ENCODE data around the gene AKR1B15.
"Not testable (repeated sequence)": the region's sequence is repeated elsewhere in the genome, so short reads cannot be mapped to it uniquely, and the experiment has no call there.

AKR1B15 gene

DNA sequence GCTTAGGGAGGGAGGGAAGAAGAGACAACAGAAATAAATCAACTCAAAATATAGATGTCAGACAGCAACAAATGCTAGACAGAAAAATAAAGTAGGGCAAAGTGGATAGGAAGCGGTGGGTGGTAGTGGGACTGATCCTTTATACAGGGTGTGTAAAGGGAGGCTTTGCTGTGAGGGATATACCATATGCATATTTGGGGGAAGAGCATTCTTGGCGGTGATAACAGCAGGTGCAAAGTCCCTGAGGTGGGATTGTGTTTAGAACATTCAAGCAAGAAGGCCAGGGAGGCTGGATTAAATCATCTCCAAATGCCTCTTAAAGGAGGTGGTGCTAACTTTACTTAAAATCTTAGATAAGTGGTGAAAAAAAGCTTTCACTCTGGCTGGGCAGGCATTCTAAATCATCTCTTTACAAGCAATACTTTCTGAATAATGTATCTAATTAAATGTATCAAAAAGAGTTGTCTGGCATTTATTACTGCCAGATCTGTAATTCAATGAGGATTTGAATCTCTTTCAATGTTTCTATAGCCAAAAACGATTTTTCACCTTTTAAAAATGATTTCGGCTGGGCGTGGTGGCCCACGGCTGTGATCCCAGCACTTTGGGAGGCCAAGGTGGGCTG is 9.4 kb upstream of the AKR1B15 start:
- Histone ChIP-seq H2AK5ac (ENCODE audit: low read length) (no peak overlapping the region), H2BK5ac (ENCODE audit: low read length) (no peak overlapping the region), H4K5ac (ENCODE audit: low read length) (no peak overlapping the region), H3K4me2 (ENCODE audit: low read length) (no peak overlapping the region), H2BK15ac (replicated peaks; ENCODE audit: low read depth) (no peak overlapping the region), H3K27ac (ENCODE audit: low read depth, low read length) (no peak overlapping the region), H3K18ac (ENCODE audit: low read length) (no peak overlapping the region), H3K4me1 (ENCODE audit: control insufficient read depth, low read depth, low read length) (no peaks in the 10 kb centered on the region), H4K8ac (ENCODE audit: low read depth, low read length) (no peak overlapping the region), H3K9ac (ENCODE audit: low read length) (no peak overlapping the region), H3K79me1 (ENCODE audit: low read length) (no peaks in the 10 kb centered on the region), H3K27me3 (ENCODE audit: insufficient read depth, low read length, poor library complexity) (no peaks in the 10 kb centered on the region), H3K23ac (ENCODE audit: low read length) (no peak overlapping the region), H2BK120ac (ENCODE audit: low read depth, low read length) (no peak overlapping the region), H3K79me2 (ENCODE audit: control insufficient read depth, insufficient read depth, low read length) (no peaks in the 10 kb centered on the region), H3K4me3 (ENCODE audit: low read length) (no peak overlapping the region), H3K4ac (ENCODE audit: low read depth, low read length) (no peak overlapping the region), H3K36me3 (ENCODE audit: control insufficient read depth, insufficient read depth, low read length) (no peaks in the 10 kb centered on the region), H3K56ac (ENCODE audit: low read length) (no peak overlapping the region)
- no peak for DNase-seq
- no CpG with 5 or more reads among the region's 6 CpGs for WGBS (ENCODE audit: extremely low coverage, insufficient coverage, low lambda C conversion rate)

DNA sequence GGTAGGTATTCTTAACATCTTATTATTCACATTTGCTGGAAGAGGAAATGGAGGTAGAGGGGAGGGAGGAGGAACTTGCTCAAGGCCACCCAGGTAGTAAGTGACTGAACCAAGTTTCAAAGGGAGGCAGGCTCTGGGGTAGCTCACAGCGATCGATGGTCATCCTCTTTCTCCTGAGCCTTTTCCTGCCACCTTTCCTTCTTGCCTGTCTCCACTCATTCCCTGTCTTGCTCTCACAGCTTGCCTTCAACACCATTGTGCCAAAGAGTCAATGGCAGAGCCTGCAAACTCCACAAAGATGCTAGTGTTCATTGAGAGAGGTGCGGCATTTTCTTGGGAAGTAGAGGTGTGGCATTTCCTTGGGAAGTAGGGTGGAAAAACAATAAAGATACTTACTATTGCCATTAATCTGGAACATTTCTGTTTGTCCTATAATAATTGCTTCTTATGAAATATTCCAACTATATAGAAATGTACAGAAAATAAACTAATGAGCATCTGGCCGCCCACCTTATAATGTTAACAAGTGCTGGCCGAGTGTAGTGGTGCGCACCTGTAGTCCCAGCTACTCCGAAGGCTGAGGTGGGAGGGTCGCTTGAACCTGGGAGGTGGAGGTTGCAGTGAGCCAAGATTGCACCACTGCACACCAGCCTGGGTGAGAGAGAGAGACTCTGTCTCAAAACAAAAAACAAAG is 7.3 kb upstream of the AKR1B15 start:
- not testable (repeated sequence) for H3K79me2 ChIP-seq (ENCODE audit: control insufficient read depth, insufficient read depth, low read length); H3K4ac ChIP-seq (ENCODE audit: low read depth, low read length); H3K27me3 ChIP-seq (ENCODE audit: insufficient read depth, low read length, poor library complexity); H2AK5ac ChIP-seq (ENCODE audit: low read length); H2BK5ac ChIP-seq (ENCODE audit: low read length); H3K4me1 ChIP-seq (ENCODE audit: control insufficient read depth, low read depth, low read length); H2BK15ac ChIP-seq (replicated peaks; ENCODE audit: low read depth); H3K23ac ChIP-seq (ENCODE audit: low read length); H3K4me2 ChIP-seq (ENCODE audit: low read length); H3K79me1 ChIP-seq (ENCODE audit: low read length); H2BK120ac ChIP-seq (ENCODE audit: low read depth, low read length); H4K8ac ChIP-seq (ENCODE audit: low read depth, low read length); H3K56ac ChIP-seq (ENCODE audit: low read length); H3K36me3 ChIP-seq (ENCODE audit: control insufficient read depth, insufficient read depth, low read length); H3K27ac ChIP-seq (ENCODE audit: low read depth, low read length); DNase-seq; H4K5ac ChIP-seq (ENCODE audit: low read length); H3K9ac ChIP-seq (ENCODE audit: low read length); H3K4me3 ChIP-seq (ENCODE audit: low read length); H3K18ac ChIP-seq (ENCODE audit: low read length)
- no CpG with 5 or more reads among the region's 8 CpGs for WGBS (ENCODE audit: extremely low coverage, insufficient coverage, low lambda C conversion rate)

DNA sequence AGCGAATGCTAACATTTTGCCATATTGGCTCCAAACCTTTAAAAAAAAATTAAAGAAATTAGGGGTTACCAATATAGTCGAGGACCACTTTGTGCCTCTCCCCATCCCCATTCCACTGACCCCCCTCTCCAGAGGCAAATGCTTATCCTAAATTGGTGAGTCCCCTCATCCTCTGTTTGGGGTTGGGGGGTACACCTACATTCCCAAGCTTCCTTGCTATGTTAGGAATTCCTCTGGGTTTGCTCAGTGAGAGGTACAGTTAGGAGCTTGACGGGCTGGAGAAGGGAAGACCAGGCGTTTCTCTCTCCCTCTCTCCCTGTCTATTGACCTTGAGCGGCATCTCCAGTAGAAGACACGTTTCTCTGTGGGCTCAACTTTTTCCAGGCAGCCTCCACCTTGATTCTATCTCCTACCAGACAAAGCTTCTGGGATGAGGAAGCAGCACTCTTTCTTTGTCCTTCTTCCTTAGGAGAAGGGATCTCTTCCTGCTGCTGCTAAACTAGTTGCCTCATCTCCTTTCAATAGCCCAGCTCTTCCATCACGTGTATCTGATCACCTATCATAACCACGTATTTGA is 6.6 kb upstream of the AKR1B15 start:
- no peaks in the 10 kb centered on the region for H3K36me3 ChIP-seq (ENCODE audit: control insufficient read depth, insufficient read depth, low read length)
- no peak overlapping the region for H4K5ac ChIP-seq (ENCODE audit: low read length)
- H3K23ac ChIP-seq (ENCODE audit: low read length) = no peak overlapping the region
- DNase-seq = no peak
- H2BK15ac ChIP-seq (replicated peaks; ENCODE audit: low read depth) = no peak overlapping the region
- no peak overlapping the region for H2AK5ac ChIP-seq (ENCODE audit: low read length)
- H3K4ac ChIP-seq (ENCODE audit: low read depth, low read length) = no peak overlapping the region
- H4K8ac ChIP-seq (ENCODE audit: low read depth, low read length) = no peak overlapping the region
- H3K27ac ChIP-seq (ENCODE audit: low read depth, low read length) = no peak overlapping the region
- no peaks in the 10 kb centered on the region for H3K79me1 ChIP-seq (ENCODE audit: low read length)
- no peak overlapping the region for H3K4me3 ChIP-seq (ENCODE audit: low read length)
- no peak overlapping the region for H2BK5ac ChIP-seq (ENCODE audit: low read length)
- no peak overlapping the region for H3K4me2 ChIP-seq (ENCODE audit: low read length)
- no peaks in the 10 kb centered on the region for H3K27me3 ChIP-seq (ENCODE audit: insufficient read depth, low read length, poor library complexity)
- no peak overlapping the region for H3K18ac ChIP-seq (ENCODE audit: low read length)
- H3K79me2 ChIP-seq (ENCODE audit: control insufficient read depth, insufficient read depth, low read length) = no peaks in the 10 kb centered on the region
- no peak overlapping the region for H3K56ac ChIP-seq (ENCODE audit: low read length)
- H2BK120ac ChIP-seq (ENCODE audit: low read depth, low read length) = no peak overlapping the region
- no peak overlapping the region for H3K9ac ChIP-seq (ENCODE audit: low read length)
- WGBS (ENCODE audit: extremely low coverage, insufficient coverage, low lambda C conversion rate) = no CpG with 5 or more reads among the region's 8 CpGs
- H3K4me1 ChIP-seq (ENCODE audit: control insufficient read depth, low read depth, low read length) = peaks cover 2% of the 10 kb centered on the region

DNA sequence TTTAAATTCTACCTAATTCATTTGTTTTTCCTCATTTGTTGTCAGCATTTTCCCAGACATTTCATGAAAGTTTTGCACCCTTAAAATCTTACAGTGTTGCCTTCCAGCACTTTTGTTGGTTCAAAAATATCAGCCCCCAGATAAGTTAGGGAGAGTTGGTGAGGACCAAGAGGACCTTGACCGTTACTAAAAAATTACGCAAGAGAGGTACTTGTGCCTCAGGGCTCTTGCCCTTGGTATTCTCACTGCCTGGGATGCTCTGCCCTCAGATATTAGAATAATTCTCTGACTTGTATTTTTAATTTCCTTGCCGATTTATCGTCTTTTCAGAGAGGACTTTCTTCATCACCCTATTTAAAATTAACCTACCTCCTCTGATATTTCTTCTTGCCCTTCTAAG is 3.5 kb upstream of the AKR1B15 start:
- Histone ChIP-seq H3K9ac (ENCODE audit: low read length) (no peak overlapping the region), H3K27me3 (ENCODE audit: insufficient read depth, low read length, poor library complexity) (no peaks in the 10 kb centered on the region), H3K79me2 (ENCODE audit: control insufficient read depth, insufficient read depth, low read length) (no peaks in the 10 kb centered on the region), H3K56ac (ENCODE audit: low read length) (no peak overlapping the region), H3K4ac (ENCODE audit: low read depth, low read length) (no peak overlapping the region), H4K8ac (ENCODE audit: low read depth, low read length) (no peak overlapping the region), H3K79me1 (ENCODE audit: low read length) (no peaks in the 10 kb centered on the region), H3K4me2 (ENCODE audit: low read length) (no peak overlapping the region), H3K27ac (ENCODE audit: low read depth, low read length) (no peak overlapping the region), H3K4me1 (ENCODE audit: control insufficient read depth, low read depth, low read length) (peaks cover 2% of the 10 kb centered on the region), H2BK120ac (ENCODE audit: low read depth, low read length) (no peak overlapping the region), H3K4me3 (ENCODE audit: low read length) (no peak overlapping the region), H3K18ac (ENCODE audit: low read length) (no peak overlapping the region), H2BK15ac (replicated peaks; ENCODE audit: low read depth) (no peak overlapping the region), H2AK5ac (ENCODE audit: low read length) (no peak overlapping the region), H2BK5ac (ENCODE audit: low read length) (no peak overlapping the region), H3K36me3 (ENCODE audit: control insufficient read depth, insufficient read depth, low read length) (no peaks in the 10 kb centered on the region), H4K5ac (ENCODE audit: low read length) (no peak overlapping the region), H3K23ac (ENCODE audit: low read length) (no peak overlapping the region)
- no peak for DNase-seq
- no CpG with 5 or more reads among the region's 4 CpGs for WGBS (ENCODE audit: extremely low coverage, insufficient coverage, low lambda C conversion rate)

DNA sequence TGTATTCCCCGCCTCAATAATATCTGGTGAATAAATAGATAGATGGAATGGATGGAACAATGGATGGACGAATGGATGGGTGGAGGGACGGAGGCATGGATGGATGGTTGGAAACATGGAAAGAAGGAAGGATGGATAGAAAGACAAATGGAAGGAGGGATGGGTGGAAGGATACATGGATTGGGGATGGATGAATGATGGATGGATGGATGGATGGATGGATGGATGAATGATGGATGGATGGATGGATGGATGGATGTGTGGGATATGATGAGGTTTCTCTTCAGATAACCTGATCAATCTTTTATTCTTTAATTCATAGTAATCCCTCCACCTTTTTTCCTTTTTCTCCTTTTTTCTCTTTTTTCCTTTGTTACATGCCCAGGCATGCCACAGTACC is 3.0 kb upstream of the AKR1B15 start:
- Histone ChIP-seq H3K4me3 (ENCODE audit: low read length) (no peak overlapping the region), H3K4me1 (ENCODE audit: control insufficient read depth, low read depth, low read length) (peaks cover 2% of the 10 kb centered on the region), H3K27ac (ENCODE audit: low read depth, low read length) (no peak overlapping the region), H3K27me3 (ENCODE audit: insufficient read depth, low read length, poor library complexity) (no peaks in the 10 kb centered on the region), H2BK15ac (replicated peaks; ENCODE audit: low read depth) (no peak overlapping the region), H3K9ac (ENCODE audit: low read length) (no peak overlapping the region), H3K79me2 (ENCODE audit: control insufficient read depth, insufficient read depth, low read length) (no peaks in the 10 kb centered on the region), H3K79me1 (ENCODE audit: low read length) (no peaks in the 10 kb centered on the region), H2BK120ac (ENCODE audit: low read depth, low read length) (no peak overlapping the region), H2BK5ac (ENCODE audit: low read length) (no peak overlapping the region), H4K5ac (ENCODE audit: low read length) (no peak overlapping the region), H3K18ac (ENCODE audit: low read length) (no peak overlapping the region), H3K56ac (ENCODE audit: low read length) (no peak overlapping the region), H4K8ac (ENCODE audit: low read depth, low read length) (no peak overlapping the region), H3K4me2 (ENCODE audit: low read length) (no peak overlapping the region), H3K36me3 (ENCODE audit: control insufficient read depth, insufficient read depth, low read length) (no peaks in the 10 kb centered on the region), H2AK5ac (ENCODE audit: low read length) (no peak overlapping the region), H3K23ac (ENCODE audit: low read length) (no peak overlapping the region), H3K4ac (ENCODE audit: low read depth, low read length) (no peak overlapping the region)
- DNase-seq = no peak
- no CpG with 5 or more reads among the region's 3 CpGs for WGBS (ENCODE audit: extremely low coverage, insufficient coverage, low lambda C conversion rate)

All from mesendoderm (in vitro differentiated cells).